Endothelial cell (in vitro differentiated cells): ENCODE measurements around the gene C19orf18. TPM values are rescaled to one million over a fixed set of nuclear protein-coding genes. Genes with fewer than 3 reads are reported as not detected.
"Not testable (repeated sequence)": the region's sequence is repeated elsewhere in the genome, so short reads cannot be mapped to it uniquely, and the experiment has no call there.

Experiments
- DNase-seq: peaks from one replicate; pipeline ENCODE4 v3.0.0; 2021; ENCODE audit warnings: low spot score
- H3K27ac Mint-ChIP-seq: one replicate; pipeline ENCODE4 v1.8.0; 2021; ENCODE audit warnings: mixed read lengths, inconsistent platforms; ENCODE audit not compliant: unreplicated experiment
- H3K27me3 Mint-ChIP-seq: one replicate; pipeline ENCODE4 v1.8.0; 2021; ENCODE audit warnings: mild to moderate bottlenecking, moderate library complexity, mixed read lengths, inconsistent platforms; ENCODE audit not compliant: unreplicated experiment
- H3K36me3 Mint-ChIP-seq: one replicate; pipeline ENCODE4 v1.8.0; 2021; ENCODE audit warnings: mild to moderate bottlenecking, low read depth, mixed read lengths, inconsistent platforms; ENCODE audit not compliant: unreplicated experiment
- H3K4me1 Mint-ChIP-seq: one replicate; pipeline ENCODE4 v1.8.0; 2021; ENCODE audit warnings: mild to moderate bottlenecking, mixed read lengths, inconsistent platforms; ENCODE audit not compliant: unreplicated experiment
- H3K4me3 Mint-ChIP-seq: one replicate; pipeline ENCODE4 v1.8.0; 2021; ENCODE audit warnings: mild to moderate bottlenecking, mixed read lengths, inconsistent platforms; ENCODE audit not compliant: unreplicated experiment
- H3K9me3 Mint-ChIP-seq: one replicate; pipeline ENCODE4 v1.8.0; 2021; ENCODE audit warnings: mixed read lengths, inconsistent platforms; ENCODE audit not compliant: unreplicated experiment
- total RNA-seq: library from RNA; stranded (reverse); fragmentation: NEBNext Ultra II Directional; extraction: Animal tissue kit (Norgen Biotek cat#: 25700); gene quantifications from one replicate; pipeline ENCODE4 v1.2.1, GENCODE V29; 2021; ENCODE audit not compliant: unreplicated experiment
- TF ChIP-seq, protein P1 (sequence below): fragments of 200-600 bp; sonication (generic); IDR thresholded peaks from one replicate; pipeline ENCODE4 v1.5.0; 2021; ENCODE audit warnings: antibody characterized with exemption; ENCODE audit not compliant: unreplicated experiment

Gene C19orf18
- total RNA-seq, 1 donor from 2014 or later: 1.8 TPM

DNA sequence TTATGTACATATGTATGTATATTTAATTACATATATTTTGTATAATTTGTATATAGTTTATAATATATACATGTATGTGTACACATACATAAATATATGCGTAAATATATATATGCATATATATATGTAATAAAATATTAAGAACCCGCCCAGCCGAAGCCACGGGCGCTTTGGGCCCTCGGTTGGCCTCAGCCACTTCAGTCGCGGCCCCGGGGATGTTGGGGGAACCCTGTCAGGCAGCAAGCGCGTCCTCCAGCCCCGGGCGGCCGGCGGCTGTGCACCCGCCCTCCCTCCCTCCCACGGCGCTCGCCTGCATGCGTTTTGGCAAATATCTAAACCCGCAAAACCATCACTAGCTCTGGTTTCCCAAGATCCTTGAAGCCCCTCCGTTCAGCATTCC lies 36.2 kb upstream of the C19orf18 start:
- peaks cover 68% of the 10 kb centered on the region for H3K36me3 Mint-ChIP-seq

DNA sequence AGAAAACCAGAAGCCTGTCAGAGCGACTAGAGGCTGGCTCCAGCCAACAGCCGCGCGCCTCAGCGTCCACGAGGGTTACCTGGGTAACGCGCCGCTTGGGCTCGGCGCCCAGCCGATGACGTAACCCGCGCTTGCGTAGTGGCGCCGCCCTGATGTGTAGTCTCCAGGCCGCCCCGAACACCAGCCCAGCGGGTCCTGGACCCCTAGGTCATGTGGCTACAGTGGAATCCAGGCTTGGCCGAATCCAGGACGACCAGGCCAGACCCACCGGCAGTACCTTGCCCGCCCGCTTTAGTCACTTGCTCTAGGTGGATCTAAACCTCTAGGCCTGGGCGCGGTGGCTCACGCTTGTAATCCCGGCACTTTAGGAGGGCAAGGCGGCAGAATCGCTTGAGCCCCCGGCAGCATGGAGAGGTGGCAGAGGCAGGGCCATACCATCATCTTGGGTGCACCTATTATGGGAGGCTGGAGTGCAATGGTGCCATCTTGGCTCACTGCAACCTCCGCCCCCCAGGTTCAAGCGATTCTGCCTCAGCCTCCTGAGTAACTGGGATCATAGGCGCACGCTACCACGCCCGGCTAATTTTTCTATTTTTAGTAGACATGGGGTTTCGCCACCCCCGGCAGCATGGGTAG lies 35.5 kb upstream of the C19orf18 start:
- Mint-ChIP-seq H3K9me3 (peaks cover 50% of the 10 kb centered on the region), H3K27ac (no peak overlapping the region), H3K36me3 (peaks cover 72% of the 10 kb centered on the region)

More for the DNA sequence above, 36.2 kb upstream of the C19orf18 start:
- Mint-ChIP-seq H3K27me3 (peaks cover 10% of the 10 kb centered on the region), H3K27ac (no peak overlapping the region), H3K4me1 (no peaks in the 10 kb centered on the region), H3K9me3 (peaks cover 43% of the 10 kb centered on the region), H3K4me3 (peak overlapping the region; percentile 43)
- TF ChIP-seq, protein P1, sequence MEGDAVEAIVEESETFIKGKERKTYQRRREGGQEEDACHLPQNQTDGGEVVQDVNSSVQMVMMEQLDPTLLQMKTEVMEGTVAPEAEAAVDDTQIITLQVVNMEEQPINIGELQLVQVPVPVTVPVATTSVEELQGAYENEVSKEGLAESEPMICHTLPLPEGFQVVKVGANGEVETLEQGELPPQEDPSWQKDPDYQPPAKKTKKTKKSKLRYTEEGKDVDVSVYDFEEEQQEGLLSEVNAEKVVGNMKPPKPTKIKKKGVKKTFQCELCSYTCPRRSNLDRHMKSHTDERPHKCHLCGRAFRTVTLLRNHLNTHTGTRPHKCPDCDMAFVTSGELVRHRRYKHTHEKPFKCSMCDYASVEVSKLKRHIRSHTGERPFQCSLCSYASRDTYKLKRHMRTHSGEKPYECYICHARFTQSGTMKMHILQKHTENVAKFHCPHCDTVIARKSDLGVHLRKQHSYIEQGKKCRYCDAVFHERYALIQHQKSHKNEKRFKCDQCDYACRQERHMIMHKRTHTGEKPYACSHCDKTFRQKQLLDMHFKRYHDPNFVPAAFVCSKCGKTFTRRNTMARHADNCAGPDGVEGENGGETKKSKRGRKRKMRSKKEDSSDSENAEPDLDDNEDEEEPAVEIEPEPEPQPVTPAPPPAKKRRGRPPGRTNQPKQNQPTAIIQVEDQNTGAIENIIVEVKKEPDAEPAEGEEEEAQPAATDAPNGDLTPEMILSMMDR: no peak
- no peak for DNase-seq

DNA sequence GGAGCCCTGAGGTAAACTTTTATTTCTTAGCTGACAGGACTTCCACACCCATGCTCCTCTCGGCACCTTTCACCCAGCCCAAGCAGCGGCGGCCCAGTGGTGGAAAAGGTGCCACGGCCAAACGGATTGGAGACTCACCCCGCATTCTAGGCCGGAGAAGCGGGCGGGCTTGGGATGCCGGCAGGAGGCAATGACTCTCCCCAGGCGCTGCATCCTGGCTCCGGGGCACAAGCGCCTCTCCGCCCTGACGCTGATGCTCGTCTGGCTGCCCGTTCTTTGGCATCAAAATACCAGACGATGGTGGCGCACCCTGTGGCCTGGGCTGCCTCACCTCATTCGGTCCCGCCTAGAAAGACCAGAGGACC lies 34.9 kb upstream of the C19orf18 start:
- H3K9me3 Mint-ChIP-seq: peaks cover 55% of the 10 kb centered on the region
- TF ChIP-seq, protein P1: no peak
- H3K27ac Mint-ChIP-seq: no peak overlapping the region
- H3K27me3 Mint-ChIP-seq: peaks cover 15% of the 10 kb centered on the region
- DNase-seq: no peak
- peak overlapping the region; percentile 83 for H3K4me3 Mint-ChIP-seq
- peaks cover 4% of the 10 kb centered on the region for H3K4me1 Mint-ChIP-seq
- peaks cover 75% of the 10 kb centered on the region for H3K36me3 Mint-ChIP-seq

More for the DNA sequence above, 35.5 kb upstream of the C19orf18 start:
- Mint-ChIP-seq H3K27me3 (peaks cover 11% of the 10 kb centered on the region), H3K4me1 (peaks cover under 1% of the 10 kb centered on the region), H3K4me3 (no peak overlapping the region)
- TF ChIP-seq, protein P1: no peak
- DNase-seq: no peak

DNA sequence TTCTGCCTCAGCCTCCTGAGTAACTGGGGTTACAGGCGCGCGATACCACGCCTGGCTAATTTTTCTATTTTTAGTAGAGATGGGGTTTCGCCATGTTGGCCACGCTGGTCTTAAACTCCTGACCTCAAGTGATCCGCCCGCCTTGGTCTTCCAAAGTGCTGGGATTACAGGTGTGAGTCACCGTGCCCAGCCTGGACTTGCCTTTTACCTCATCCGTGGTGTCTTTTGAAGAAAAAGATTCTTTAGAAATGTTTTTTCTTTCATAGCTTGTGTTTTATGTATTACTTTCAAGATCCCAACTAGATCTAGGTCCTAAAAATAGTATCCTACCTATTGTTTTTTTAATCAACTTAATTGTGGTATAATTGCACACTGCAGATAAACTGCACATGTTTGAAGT lies 34.5 kb upstream of the C19orf18 start:
- peaks cover 59% of the 10 kb centered on the region for H3K9me3 Mint-ChIP-seq
- not testable (repeated sequence) for H3K27ac Mint-ChIP-seq, DNase-seq, H3K4me1 Mint-ChIP-seq
- H3K27me3 Mint-ChIP-seq: peaks cover 15% of the 10 kb centered on the region
- H3K4me3 Mint-ChIP-seq: peak overlapping the region; percentile 83
- peaks cover 79% of the 10 kb centered on the region for H3K36me3 Mint-ChIP-seq

DNA sequence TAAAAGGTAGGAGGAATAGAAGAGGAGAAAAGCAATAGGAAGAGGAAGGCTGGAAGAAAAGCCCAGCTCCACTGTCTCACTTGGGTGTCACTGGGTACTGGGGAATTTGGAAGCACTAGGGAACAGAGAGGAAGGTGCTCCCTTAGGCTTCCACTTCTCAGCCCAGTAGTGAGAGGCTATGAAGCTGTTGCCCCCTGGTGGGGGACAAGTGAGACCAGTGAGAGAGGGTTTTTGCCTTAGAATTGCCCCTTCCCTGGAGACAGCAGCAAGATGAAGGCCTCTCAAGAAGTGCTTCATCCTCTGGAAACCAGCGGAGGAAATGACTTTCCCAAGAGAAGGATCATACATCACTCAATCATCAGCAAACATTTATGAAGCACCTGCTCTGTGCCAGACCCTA lies 33.0 kb upstream of the C19orf18 start:
- peaks cover 14% of the 10 kb centered on the region for H3K27me3 Mint-ChIP-seq
- peaks cover 7% of the 10 kb centered on the region for H3K4me1 Mint-ChIP-seq
- peaks cover 59% of the 10 kb centered on the region for H3K9me3 Mint-ChIP-seq
- H3K4me3 Mint-ChIP-seq: peak overlapping the region; percentile 77
- peaks cover 73% of the 10 kb centered on the region for H3K36me3 Mint-ChIP-seq
- DNase-seq: no peak
- no peak overlapping the region for H3K27ac Mint-ChIP-seq
- TF ChIP-seq, protein P1: no peak
